CD1c-positive myeloid dendritic cell (primary cell): ENCODE data around the gene MOB4.

Source experiments
- DNase-seq: peaks from one replicate; pipeline ENCODE4 v3.0.0-alpha.2; 2016; ENCODE audit errors: extremely low spot score

The MOB4 gene

DNA sequence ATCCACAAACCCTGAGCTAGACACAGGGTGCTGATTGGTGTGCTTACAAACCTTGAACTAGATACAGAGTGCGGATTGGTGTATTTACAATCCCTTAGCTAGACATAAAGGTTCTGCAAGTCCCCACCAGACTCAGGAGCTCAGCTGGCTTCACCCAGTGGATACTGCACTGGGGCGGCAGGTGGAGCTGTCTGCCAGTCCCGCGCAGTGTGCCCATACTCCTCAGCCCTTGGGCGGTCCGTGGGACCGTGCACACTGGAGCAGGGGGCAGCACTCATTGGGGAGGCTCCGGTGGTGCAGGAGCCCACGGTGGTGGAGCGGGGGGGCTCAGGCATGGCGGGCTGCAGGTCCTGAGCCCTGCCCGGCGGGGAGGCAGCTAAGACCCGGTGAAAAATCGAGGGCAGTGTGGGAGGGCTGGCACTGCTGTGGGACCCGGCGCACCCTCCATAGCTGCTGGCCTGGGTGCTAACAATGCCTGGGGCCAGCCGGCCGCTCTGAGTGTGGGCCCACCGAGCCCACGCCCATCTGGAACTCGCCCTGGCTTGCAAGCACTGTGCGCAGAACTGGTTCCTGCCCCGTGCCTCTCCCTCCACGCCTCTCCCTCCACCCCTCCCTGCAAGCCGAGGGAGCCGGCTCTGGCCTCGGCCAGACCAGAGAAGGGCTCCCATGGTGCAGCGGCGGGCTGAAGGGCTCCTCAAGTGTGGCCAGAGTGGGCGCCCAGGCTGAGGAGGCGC, 75.6 kb downstream of the MOB4 start:
- DNase-seq: no peak

DNA sequence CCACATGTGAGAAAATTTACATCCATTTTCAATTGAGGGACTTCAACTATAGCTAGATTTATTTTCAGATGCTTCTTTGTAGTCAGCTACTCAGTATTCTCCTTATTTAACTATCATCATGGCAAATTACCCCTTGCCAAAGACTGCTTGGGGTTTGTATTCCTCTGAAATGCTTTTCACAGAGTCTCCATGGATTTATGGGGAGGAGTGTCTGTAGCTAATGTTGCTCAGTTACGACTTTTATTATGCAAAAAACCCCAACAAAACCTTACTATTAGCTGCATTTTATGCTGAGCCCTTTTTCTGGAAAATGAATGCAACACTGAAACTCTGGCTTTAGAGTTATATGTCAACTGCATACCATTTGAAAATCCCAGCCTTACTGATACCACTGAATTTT, 80.9 kb downstream of the MOB4 start:
- no peak for DNase-seq

DNA sequence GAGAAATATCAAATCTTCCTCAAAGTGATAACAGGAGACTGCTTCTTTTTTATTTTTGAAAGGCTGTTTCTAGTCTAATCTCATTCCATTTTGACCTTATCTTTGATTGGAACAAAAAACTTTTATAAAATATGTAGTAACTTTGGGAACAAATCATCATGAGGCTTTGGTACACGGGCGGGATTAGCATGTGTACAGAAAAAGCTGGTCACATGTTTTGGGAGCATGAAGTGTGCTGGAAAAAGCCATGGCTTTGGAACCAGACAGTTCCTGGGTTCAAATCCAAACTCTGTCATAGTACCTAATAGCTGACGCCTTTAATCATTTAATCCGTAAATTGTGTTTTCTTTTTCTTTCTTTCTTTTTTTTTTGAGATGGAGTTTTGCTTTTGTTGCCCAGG, 81.3 kb downstream of the MOB4 start:
- DNase-seq: no peak

DNA sequence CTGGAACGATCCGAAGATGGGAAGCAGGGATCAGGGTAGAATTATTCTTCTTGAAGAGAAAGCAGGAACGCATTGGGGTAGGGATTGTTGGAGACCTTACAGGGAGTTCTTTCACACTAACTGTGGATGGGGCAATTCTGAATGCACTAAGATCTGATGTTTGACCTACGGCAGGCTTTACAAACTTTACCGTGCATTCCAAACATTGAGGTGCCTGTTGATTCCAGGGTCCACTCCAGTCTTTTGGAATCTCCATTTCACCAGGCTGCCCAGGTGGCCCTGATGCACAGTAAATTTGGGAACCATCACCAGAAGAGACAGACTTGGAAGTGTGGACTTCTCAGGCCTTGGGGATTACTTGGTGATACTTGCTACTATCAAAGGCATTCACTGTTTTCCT, 82.6 kb downstream of the MOB4 start:
- DNase-seq: no peak

DNA sequence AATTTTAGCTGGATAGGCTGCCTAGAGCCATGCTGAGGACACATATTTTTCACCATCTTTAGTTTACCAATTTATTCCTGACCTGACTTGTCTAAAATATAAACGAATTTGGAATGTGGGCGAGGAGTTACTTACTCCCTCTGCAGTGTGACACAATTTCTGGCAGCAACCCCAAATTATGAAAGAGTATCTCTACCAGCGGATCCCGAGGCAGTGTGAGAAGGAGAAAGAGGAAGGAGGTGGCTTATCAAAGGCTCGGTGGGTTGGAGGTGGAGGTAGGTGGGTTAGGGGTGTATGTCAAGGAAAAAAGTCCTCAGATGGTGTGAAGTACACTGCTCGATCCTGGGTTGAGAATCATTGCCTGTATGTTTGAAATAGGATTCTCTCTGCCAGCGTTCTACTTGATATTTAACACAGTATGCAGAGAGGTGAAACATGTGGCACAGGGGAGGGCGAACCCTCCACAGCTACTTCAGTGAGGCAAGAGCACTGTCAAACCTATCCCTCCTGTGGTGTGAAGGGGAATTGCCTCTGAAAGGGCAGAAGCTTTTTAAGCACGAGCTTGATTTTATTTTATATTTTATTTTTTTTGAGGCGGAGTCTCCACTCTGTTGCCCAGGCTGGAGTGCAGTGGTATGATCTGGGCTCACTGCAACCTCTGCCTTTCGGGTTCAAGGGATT, 83.6 kb downstream of the MOB4 start:
- DNase-seq: peak; percentile 13

DNA sequence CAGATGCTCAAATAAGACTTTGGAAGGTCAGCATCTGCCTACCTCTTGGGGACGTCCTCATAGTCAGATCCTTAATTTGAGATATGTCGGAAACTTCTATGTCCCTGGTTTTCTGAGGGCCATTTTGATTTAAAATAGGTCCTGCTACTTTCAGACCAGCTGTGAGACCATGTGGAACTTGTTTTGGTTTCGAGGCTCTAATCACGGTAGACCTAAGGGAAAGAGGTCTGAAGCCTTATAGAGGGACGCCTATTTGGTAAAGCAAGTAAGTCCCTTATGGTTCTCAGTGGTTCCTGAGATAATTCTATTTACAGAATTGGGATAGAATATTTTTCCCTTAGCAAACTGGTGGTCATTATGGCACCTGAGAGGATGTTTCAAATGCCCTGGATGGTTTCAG, 84.4 kb downstream of the MOB4 start:
- no peak for DNase-seq

DNA sequence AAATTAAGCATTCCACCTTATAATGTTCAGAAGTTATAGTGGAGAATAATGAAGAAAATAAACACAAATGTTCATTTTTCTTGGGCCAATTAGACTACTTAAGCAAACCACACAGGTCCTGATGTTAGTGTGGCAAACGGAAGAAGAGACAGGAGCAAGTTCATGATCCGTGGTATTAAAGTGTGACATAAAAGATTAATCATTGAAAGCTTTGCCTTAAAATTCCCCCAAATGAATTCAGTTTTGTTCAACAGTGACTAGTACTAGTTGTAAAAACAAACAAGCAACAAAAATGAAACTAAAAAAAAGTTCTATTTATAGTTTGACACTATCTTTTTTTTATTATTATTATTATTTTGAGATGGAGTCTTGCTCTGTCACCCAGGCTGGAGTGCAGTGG, 85.9 kb downstream of the MOB4 start:
- no peak for DNase-seq
